GM21717 (cell line): ENCODE data around the gene OR8B8.
"Not testable (repeated sequence)": the region's sequence is repeated elsewhere in the genome, so short reads cannot be mapped to it uniquely, and the experiment has no call there.

Experiments
- ATAC-seq: cut with Tn5 transposase; IDR thresholded peaks from one replicate; pipeline ENCODE4 v1.9.1; 2021; ENCODE audit warnings: mild to moderate bottlenecking, moderate library complexity; ENCODE audit not compliant: unreplicated experiment

The OR8B8 gene

GRCh38 chr11:124442442-124442841 is 3.1 kb downstream of the OR8B8 start:
- ATAC-seq, result no peak

GRCh38 chr11:124441519-124441918 is 4.0 kb downstream of the OR8B8 start:
- no peak for ATAC-seq

- ATAC-seq, result no peak
Observed at GRCh38 chr11:124441081-124441480, 4.4 kb downstream of the OR8B8 start.

GRCh38 chr11:124440608-124441007 is 4.9 kb downstream of the OR8B8 start:
- ATAC-seq, result no peak

GRCh38 chr11:124434699-124435098 is 10.8 kb downstream of the OR8B8 start:
- ATAC-seq, result no peak

- no peak for ATAC-seq
Observed at GRCh38 chr11:124429599-124429998, 15.9 kb downstream of the OR8B8 start.

- no peak for ATAC-seq
Observed at GRCh38 chr11:124424384-124424921, 21.0 kb downstream of the OR8B8 start, which contains the start of gene OR8B4. Gene OR8B4 (minus strand): TSS chr11:124424871. CDS start chr11:124424871, 0 bp downstream.

GRCh38 chr11:124421043-124421442 is 24.5 kb downstream of the OR8B8 start:
- ATAC-seq, result no peak

- ATAC-seq, result no peak
Observed at GRCh38 chr11:124415356-124415923, 30.1 kb downstream of the OR8B8 start.

- ATAC-seq, result no peak
Observed at GRCh38 chr11:124409906-124410305, 35.6 kb downstream of the OR8B8 start.

- ATAC-seq, result no peak
Observed at GRCh38 chr11:124405581-124405980, 39.9 kb downstream of the OR8B8 start.

- not testable (repeated sequence) for ATAC-seq
Observed at GRCh38 chr11:124403186-124403585, 42.3 kb downstream of the OR8B8 start.

GRCh38 chr11:124402326-124402922 is 43.1 kb downstream of the OR8B8 start:
- peak; percentile 92 for ATAC-seq

- no peak for ATAC-seq
Observed at GRCh38 chr11:124398924-124399323, 46.6 kb downstream of the OR8B8 start, which contains the start of gene OR8B3. Gene OR8B3 (minus strand): TSS chr11:124399024. CDS start chr11:124397351, 1,673 bp downstream.

- not testable (repeated sequence) for ATAC-seq
Observed at GRCh38 chr11:124396847-124397246, 48.6 kb downstream of the OR8B8 start.

- ATAC-seq, result no peak
Observed at GRCh38 chr11:124394408-124394807, 51.1 kb downstream of the OR8B8 start.
